ENCODE data around the gene LCE3D.

- TF ChIP-seq POLR2AphosphoS5 (IDR thresholded peaks at IDR 0.05) (no peak), EP300 (IDR thresholded peaks at IDR 0.05) (no peak), CTCF (IDR thresholded peaks at IDR 0.05) (no peak), POLR2A (IDR thresholded peaks at IDR 0.05) (no peak)
Measured at GRCh38 chr1:152537496-152537895, 42.8 kb downstream of the LCE3D start.
